ENCODE results near the gene ULK4. TPM values are rescaled to one million over a fixed set of nuclear protein-coding genes. Genes with fewer than 3 reads are reported as not detected.

Gene ULK4
- total and polyA plus RNA-seq, 2 of the 8 experiments (the other 6 are each of a cell fraction or from before 2014, with no cell fraction given) = 3.0 to 10.8 TPM

DNA sequence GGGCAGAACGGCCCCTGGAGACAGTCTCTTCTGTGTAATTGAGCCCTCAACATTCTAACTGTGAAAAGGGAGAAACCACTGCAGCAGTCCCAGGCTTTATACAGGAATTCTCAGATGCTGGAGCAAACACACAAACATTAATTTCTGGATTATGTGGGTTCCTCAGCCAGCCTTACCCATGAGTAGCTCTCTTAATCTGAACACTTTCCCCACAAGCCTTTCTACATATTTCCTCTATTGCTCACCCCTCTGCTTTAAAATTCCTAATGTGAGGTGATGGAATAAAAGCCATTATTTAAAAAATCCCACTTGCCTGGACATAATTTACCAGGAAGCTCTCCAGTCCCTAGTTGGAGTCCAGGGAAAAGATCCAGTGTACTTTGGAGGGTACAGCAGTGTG is 623.6 kb downstream of the ULK4 start (continued):
- TF ChIP-seq PHF8 (conservative IDR thresholded peaks at IDR 0.05; ENCODE audit: low read depth, low read length) = no peak

Measured in H1 (cell line).